ENCODE results near the gene CIB2.

- TF ChIP-seq CTCF (IDR thresholded peaks at IDR 0.05) (no peak), POLR2A (IDR thresholded peaks at IDR 0.05) (no peak), EP300 (IDR thresholded peaks at IDR 0.05) (no peak)
Measured at GRCh38 chr15:78083186-78083585, 48.1 kb downstream of the CIB2 start.
